OCI-LY3 (cell line): ENCODE measurements around the gene PAEP.

ENCODE experiments used
- H2AFZ ChIP-seq: fragments of 200-600, 300-600 bp; shearing (Covaris generic); 2 replicates; pipeline ENCODE4 v1.6.0; 2014; ENCODE audit warnings: antibody characterized with exemption, low read depth, low read length
- H3K27ac ChIP-seq: fragments of 200-600, 300-600 bp; sonication (generic); 2 replicates; pipeline ENCODE4 v1.5.1; 2014; ENCODE audit warnings: mild to moderate bottlenecking, low read length, moderate library complexity, mixed read lengths
- H3K27me3 ChIP-seq: fragments of 200-600, 300-600 bp; sonication (generic); 2 replicates; pipeline ENCODE4 v1.6.1; 2014; ENCODE audit warnings: low read depth, low read length, mixed read lengths
- H3K36me3 ChIP-seq: fragments of 200-600, 300-600 bp; sonication (generic); replicated peaks from 2 replicates; pipeline ENCODE3; 2014; ENCODE audit warnings: low read depth, low read length, mixed read lengths
- H3K4me1 ChIP-seq: fragments of 300-600, 200-600 bp; sonication (generic); 2 replicates; pipeline ENCODE4 v1.6.1; 2014; ENCODE audit warnings: low read length, mixed read lengths
- H3K4me2 ChIP-seq: fragments of 200-600, 300-600 bp; sonication (generic); 2 replicates; pipeline ENCODE4 v1.6.1; 2014; ENCODE audit warnings: low read length, mixed read lengths
- H3K4me3 ChIP-seq: fragments of 300-600, 200-600 bp; sonication (generic); 2 replicates; pipeline ENCODE4 v1.5.1; 2014; ENCODE audit warnings: antibody characterized with exemption, mild to moderate bottlenecking, low read length, moderate library complexity
- H3K79me2 ChIP-seq: fragments of 300-600, 200-600 bp; shearing (Covaris generic); 2 replicates; pipeline ENCODE4 v1.6.1; 2014; ENCODE audit warnings: mild to moderate bottlenecking, low read length, mixed read lengths
- H3K9ac ChIP-seq: fragments of 300-600, 200-600 bp; shearing (Covaris generic); 2 replicates; pipeline ENCODE4 v1.6.0; 2014; ENCODE audit warnings: mild to moderate bottlenecking, low read length, moderate library complexity
- H3K9me3 ChIP-seq: fragments of 200-600, 300-600 bp; shearing (Covaris generic); 2 replicates; pipeline ENCODE4 v1.6.1; 2014; ENCODE audit warnings: low read length, mixed read lengths; ENCODE audit not compliant: insufficient read depth
- H4K20me1 ChIP-seq: fragments of 200-600, 300-600 bp; sonication (generic); 2 replicates; pipeline ENCODE4 v1.6.1; 2016; ENCODE audit warnings: low read length, mixed read lengths; ENCODE audit not compliant: insufficient read depth
- EZH2phosphoT487 ChIP-seq: fragments of 200-600 bp; shearing (Covaris generic); IDR thresholded peaks from 2 replicates; pipeline ENCODE4 v1.6.1; 2018; ENCODE audit warnings: antibody characterized with exemption, mixed run types, low read depth
- TF ChIP-seq, protein P1 (sequence below): fragments of 200-600, 300-600 bp; sonication (generic); IDR thresholded peaks from 2 replicates; pipeline ENCODE4 v1.5.1; 2014; ENCODE audit warnings: antibody characterized with exemption, low read length, low read depth

The PAEP gene

GRCh38 chr9:135555203-135555602 is 6.4 kb upstream of the PAEP start:
- no peak overlapping the region for H3K4me3 ChIP-seq
- H3K27me3 ChIP-seq, result no peaks in the 10 kb centered on the region
- no peak overlapping the region for H3K27ac ChIP-seq
- H3K79me2 ChIP-seq, result no peaks in the 10 kb centered on the region
- H3K36me3 ChIP-seq, result no peaks in the 10 kb centered on the region
- H4K20me1 ChIP-seq, result no peaks in the 10 kb centered on the region
- TF ChIP-seq, protein P1, sequence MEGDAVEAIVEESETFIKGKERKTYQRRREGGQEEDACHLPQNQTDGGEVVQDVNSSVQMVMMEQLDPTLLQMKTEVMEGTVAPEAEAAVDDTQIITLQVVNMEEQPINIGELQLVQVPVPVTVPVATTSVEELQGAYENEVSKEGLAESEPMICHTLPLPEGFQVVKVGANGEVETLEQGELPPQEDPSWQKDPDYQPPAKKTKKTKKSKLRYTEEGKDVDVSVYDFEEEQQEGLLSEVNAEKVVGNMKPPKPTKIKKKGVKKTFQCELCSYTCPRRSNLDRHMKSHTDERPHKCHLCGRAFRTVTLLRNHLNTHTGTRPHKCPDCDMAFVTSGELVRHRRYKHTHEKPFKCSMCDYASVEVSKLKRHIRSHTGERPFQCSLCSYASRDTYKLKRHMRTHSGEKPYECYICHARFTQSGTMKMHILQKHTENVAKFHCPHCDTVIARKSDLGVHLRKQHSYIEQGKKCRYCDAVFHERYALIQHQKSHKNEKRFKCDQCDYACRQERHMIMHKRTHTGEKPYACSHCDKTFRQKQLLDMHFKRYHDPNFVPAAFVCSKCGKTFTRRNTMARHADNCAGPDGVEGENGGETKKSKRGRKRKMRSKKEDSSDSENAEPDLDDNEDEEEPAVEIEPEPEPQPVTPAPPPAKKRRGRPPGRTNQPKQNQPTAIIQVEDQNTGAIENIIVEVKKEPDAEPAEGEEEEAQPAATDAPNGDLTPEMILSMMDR, result no peak
- TF ChIP-seq EZH2phosphoT487, result no peak
- H2AFZ ChIP-seq, result no peak overlapping the region
- H3K4me2 ChIP-seq, result no peak overlapping the region
- H3K9ac ChIP-seq, result no peak overlapping the region
- H3K9me3 ChIP-seq, result no peaks in the 10 kb centered on the region
- H3K4me1 ChIP-seq, result no peaks in the 10 kb centered on the region

- no peak overlapping the region for H2AFZ ChIP-seq
- no peaks in the 10 kb centered on the region for H3K27me3 ChIP-seq
- TF ChIP-seq EZH2phosphoT487, result no peak
- TF ChIP-seq, protein P1, result no peak
Measured at GRCh38 chr9:135555910-135556309, 5.6 kb upstream of the PAEP start.

DNA sequence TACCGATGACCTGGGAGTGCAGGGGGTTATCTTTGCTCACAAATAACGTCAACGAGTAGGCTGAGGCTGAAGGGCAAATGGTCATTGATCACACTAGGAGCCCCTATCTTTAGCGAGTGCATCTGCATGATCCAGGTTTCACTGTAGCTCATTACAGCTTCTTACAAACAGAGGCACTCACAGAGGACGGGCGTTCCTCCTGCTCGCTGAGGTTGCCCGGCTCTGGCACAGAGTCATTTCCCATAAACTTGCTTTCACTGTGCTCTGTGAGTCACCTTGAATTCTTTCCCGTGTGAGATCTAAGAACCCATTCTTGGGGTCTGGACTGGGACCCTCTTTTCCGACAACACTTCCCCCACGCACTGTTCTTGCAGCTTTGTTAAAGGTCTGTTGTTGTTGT is 1.9 kb upstream of the PAEP start:
- Histone ChIP-seq H3K36me3 (no peaks in the 10 kb centered on the region), H3K79me2 (no peaks in the 10 kb centered on the region), H4K20me1 (no peaks in the 10 kb centered on the region), H2AFZ (no peak overlapping the region), H3K9ac (no peak overlapping the region), H3K27ac (no peak overlapping the region), H3K9me3 (no peaks in the 10 kb centered on the region), H3K27me3 (no peaks in the 10 kb centered on the region), H3K4me2 (no peak overlapping the region), H3K4me3 (no peak overlapping the region), H3K4me1 (no peaks in the 10 kb centered on the region)
- TF ChIP-seq EZH2phosphoT487, result no peak
- TF ChIP-seq, protein P1, result no peak

More at GRCh38 chr9:135555910-135556309, 5.6 kb upstream of the PAEP start:
- no peak overlapping the region for H3K4me2 ChIP-seq
- H3K4me1 ChIP-seq, result no peaks in the 10 kb centered on the region
- H3K9ac ChIP-seq, result no peak overlapping the region
- H3K79me2 ChIP-seq, result no peaks in the 10 kb centered on the region
- H4K20me1 ChIP-seq, result no peaks in the 10 kb centered on the region
- H3K9me3 ChIP-seq, result no peaks in the 10 kb centered on the region
- no peaks in the 10 kb centered on the region for H3K36me3 ChIP-seq
- H3K4me3 ChIP-seq, result no peak overlapping the region
- no peak overlapping the region for H3K27ac ChIP-seq

- Histone ChIP-seq H3K4me2 (no peak overlapping the region), H3K9ac (no peak overlapping the region)
Measured at GRCh38 chr9:135562235-135562745, 734 bp downstream of the PAEP start.

More at GRCh38 chr9:135562235-135562745, 734 bp downstream of the PAEP start:
- Histone ChIP-seq H3K4me1 (no peaks in the 10 kb centered on the region), H3K27me3 (no peaks in the 10 kb centered on the region), H2AFZ (no peak overlapping the region), H3K36me3 (no peaks in the 10 kb centered on the region), H4K20me1 (no peaks in the 10 kb centered on the region), H3K79me2 (no peaks in the 10 kb centered on the region), H3K27ac (no peak overlapping the region), H3K9me3 (no peaks in the 10 kb centered on the region), H3K4me3 (no peak overlapping the region)
- TF ChIP-seq, protein P1, result no peak
- no peak for TF ChIP-seq EZH2phosphoT487
